GM18517 (cell line): ENCODE data around the gene CSF3R.
"Not testable (repeated sequence)": the region's sequence is repeated elsewhere in the genome, so short reads cannot be mapped to it uniquely, and the experiment has no call there.

ENCODE experiments used
- ATAC-seq: cut with Tn5 transposase; IDR thresholded peaks from one replicate; pipeline ENCODE4 v1.9.1; 2021; ENCODE audit warnings: mild to moderate bottlenecking, moderate library complexity; ENCODE audit not compliant: unreplicated experiment

The CSF3R gene

GRCh38 chr1:36513676-36514473 lies 31.2 kb upstream of the CSF3R start:
- no peak for ATAC-seq

- no peak for ATAC-seq
Measured at GRCh38 chr1:36512842-36513241, 30.1 kb upstream of the CSF3R start.

- no peak for ATAC-seq
Measured at GRCh38 chr1:36511804-36512798, 29.4 kb upstream of the CSF3R start.

- ATAC-seq = not testable (repeated sequence)
Measured at GRCh38 chr1:36511220-36511619, 28.5 kb upstream of the CSF3R start.

GRCh38 chr1:36510418-36510817 lies 27.7 kb upstream of the CSF3R start:
- no peak for ATAC-seq

- no peak for ATAC-seq
Measured at GRCh38 chr1:36508257-36508656, 25.5 kb upstream of the CSF3R start.

- no peak for ATAC-seq
Measured at GRCh38 chr1:36506276-36506920, 23.7 kb upstream of the CSF3R start.

GRCh38 chr1:36503733-36504132 lies 21.0 kb upstream of the CSF3R start:
- no peak for ATAC-seq

GRCh38 chr1:36503159-36503558 lies 20.4 kb upstream of the CSF3R start:
- no peak for ATAC-seq

GRCh38 chr1:36502616-36503015 lies 19.9 kb upstream of the CSF3R start:
- no peak for ATAC-seq

GRCh38 chr1:36501911-36502310 lies 19.2 kb upstream of the CSF3R start:
- ATAC-seq = not testable (repeated sequence)

GRCh38 chr1:36497207-36497606 lies 14.5 kb upstream of the CSF3R start:
- ATAC-seq = no peak

- no peak for ATAC-seq
Measured at GRCh38 chr1:36494971-36495370, 12.3 kb upstream of the CSF3R start.

- no peak for ATAC-seq
Measured at GRCh38 chr1:36493524-36493923, 10.8 kb upstream of the CSF3R start.

GRCh38 chr1:36492491-36492890 lies 9.8 kb upstream of the CSF3R start:
- ATAC-seq = no peak

- not testable (repeated sequence) for ATAC-seq
Measured at GRCh38 chr1:36489258-36490051, 6.7 kb upstream of the CSF3R start.

GRCh38 chr1:36487906-36488305 lies 5.2 kb upstream of the CSF3R start:
- no peak for ATAC-seq

GRCh38 chr1:36487336-36487725 lies 4.6 kb upstream of the CSF3R start:
- ATAC-seq = not testable (repeated sequence)

GRCh38 chr1:36486439-36487335 lies 4.0 kb upstream of the CSF3R start:
- no peak for ATAC-seq

GRCh38 chr1:36486093-36486438 lies 3.4 kb upstream of the CSF3R start:
- ATAC-seq = no peak
